ENCODE results near the gene MYDGF. TPM values are rescaled to one million over a fixed set of nuclear protein-coding genes. Genes with fewer than 3 reads are reported as not detected.

The MYDGF gene
- total and polyA plus RNA-seq, 9 of the 15 experiments (the other 6 are each of a cell fraction or from before 2014, with no cell fraction given) = 4.2 to 141 (median 82.1) TPM

GRCh38 chr19:4620675-4621074, 49.5 kb downstream of the MYDGF start (continued):
- TF ChIP-seq PURB (CRISPR knock-in tag; IDR thresholded peaks at IDR 0.05; ENCODE audit: low read depth) (no peak), RFX1 (IDR thresholded peaks at IDR 0.05) (peak; percentile 96), PRDM10 (IDR thresholded peaks at IDR 0.05; ENCODE audit: partially characterized antibody) (no peak)
- TF ChIP-seq, protein P1, sequence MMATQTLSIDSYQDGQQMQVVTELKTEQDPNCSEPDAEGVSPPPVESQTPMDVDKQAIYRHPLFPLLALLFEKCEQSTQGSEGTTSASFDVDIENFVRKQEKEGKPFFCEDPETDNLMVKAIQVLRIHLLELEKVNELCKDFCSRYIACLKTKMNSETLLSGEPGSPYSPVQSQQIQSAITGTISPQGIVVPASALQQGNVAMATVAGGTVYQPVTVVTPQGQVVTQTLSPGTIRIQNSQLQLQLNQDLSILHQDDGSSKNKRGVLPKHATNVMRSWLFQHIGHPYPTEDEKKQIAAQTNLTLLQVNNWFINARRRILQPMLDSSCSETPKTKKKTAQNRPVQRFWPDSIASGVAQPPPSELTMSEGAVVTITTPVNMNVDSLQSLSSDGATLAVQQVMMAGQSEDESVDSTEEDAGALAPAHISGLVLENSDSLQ (IDR thresholded peaks at IDR 0.05) = peak; percentile 64

GRCh38 chr19:4619668-4620294, 50.4 kb downstream of the MYDGF start:
- FAIRE-seq = no peak
- H3K4me1 ChIP-seq (replicated peaks in 1 of 2; ENCODE audit: control insufficient read depth in 2 of 2, insufficient read depth in 2 of 2, low read length in 2 of 2) = peaks cover 7 to 13% of the 10 kb centered on the region in 2 experiments; a peak in 4 of 5 replicates
- CTCF ChIA-PET (ENCODE audit: low intra/inter-chr PET ratio) = no interaction called here
- TF ChIP-seq ZBTB7A (IDR thresholded peaks at IDR 0.05; ENCODE audit: borderline replicate concordance, control insufficient read depth, low read depth, low read length) = peak; percentile 6; the same call in 1 of the 2 replicates
- no peak for TF ChIP-seq POLR3A (IDR thresholded peaks at IDR 0.05; ENCODE audit: borderline replicate concordance, extremely low read depth, insufficient read depth, insufficient read length)
- peak; percentile 74 for TF ChIP-seq RBM25 (IDR thresholded peaks at IDR 0.05; ENCODE audit: low read depth, low read length, severe bottlenecking)
- TF ChIP-seq, protein P2, sequence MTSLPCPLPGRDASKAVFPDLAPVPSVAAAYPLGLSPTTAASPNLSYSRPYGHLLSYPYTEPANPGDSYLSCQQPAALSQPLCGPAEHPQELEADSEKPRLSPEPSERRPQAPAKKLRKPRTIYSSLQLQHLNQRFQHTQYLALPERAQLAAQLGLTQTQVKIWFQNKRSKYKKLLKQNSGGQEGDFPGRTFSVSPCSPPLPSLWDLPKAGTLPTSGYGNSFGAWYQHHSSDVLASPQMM (CRISPR knock-in tag; IDR thresholded peaks at IDR 0.05) = no peak
- TF ChIP-seq ZFP36 (IDR thresholded peaks at IDR 0.05; ENCODE audit: low read depth, low read length, partially characterized antibody) = peak; percentile 85
- no peak for TF ChIP-seq HMG20A (CRISPR knock-in tag; conservative IDR thresholded peaks at IDR 0.05)
- no peak for TF ChIP-seq SAFB2 (IDR thresholded peaks at IDR 0.05; ENCODE audit: borderline replicate concordance, low read depth, low read length, severe bottlenecking)
- TF ChIP-seq KDM1A (IDR thresholded peaks at IDR 0.05) = peak; percentile 48 to 76; a peak in 3 of 4 replicates
- TF ChIP-seq, protein P3, sequence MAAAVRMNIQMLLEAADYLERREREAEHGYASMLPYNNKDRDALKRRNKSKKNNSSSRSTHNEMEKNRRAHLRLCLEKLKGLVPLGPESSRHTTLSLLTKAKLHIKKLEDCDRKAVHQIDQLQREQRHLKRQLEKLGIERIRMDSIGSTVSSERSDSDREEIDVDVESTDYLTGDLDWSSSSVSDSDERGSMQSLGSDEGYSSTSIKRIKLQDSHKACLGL (CRISPR knock-in tag; IDR thresholded peaks at IDR 0.05; ENCODE audit: borderline replicate concordance, poor library complexity, severe bottlenecking) = no peak

More at GRCh38 chr19:4619668-4620294, 50.4 kb downstream of the MYDGF start:
- in situ Hi-C loops (cut with MboI) = no loop called here
- no peak for DNase-seq (ENCODE audit: extremely low read depth in 1 of 4, low spot score in 3 of 4)
- WGBS (ENCODE audit: insufficient coverage, low coverage, missing lambda C conversion rate) = 28% methylated on average over 17 of the region's 17 CpGs
- Histone ChIP-seq H3K9me1 (ENCODE audit: control insufficient read depth, insufficient read depth, low read length) (no peaks in the 10 kb centered on the region), H2AFZ (ENCODE audit: low read depth, low read length) (no peak overlapping the region), H3K36me3 (ENCODE audit: control insufficient read depth, insufficient read depth, low read length) (no peaks in the 10 kb centered on the region), H3K27ac (ENCODE audit: extremely low read depth, low read depth, low read length) (no peak overlapping the region), H3K4me2 (ENCODE audit: insufficient read depth, low read length) (no peak overlapping the region), H3K9ac (ENCODE audit: insufficient read depth in 1 of 2, low read depth in 2 of 2, low read length in 2 of 2) (peak overlapping the region in 1 of 2 experiments; percentile 68; a peak in 1 of 4 replicates), H3K4me3 (no peak overlapping the region), H3K27me3 (ENCODE audit: control insufficient read depth in 2 of 2, insufficient read depth in 2 of 2, low read length in 2 of 2) (no peaks in the 10 kb centered on the region; a peak in 1 of 5 replicates), H3K9me3 (replicated peaks; ENCODE audit: control insufficient read depth, insufficient read depth, low read depth, low read length) (no peaks in the 10 kb centered on the region), H3K79me2 (ENCODE audit: control insufficient read depth, insufficient read depth, low read length) (no peaks in the 10 kb centered on the region), H4K20me1 (replicated peaks; ENCODE audit: control insufficient read depth, insufficient read depth, low read length) (no peaks in the 10 kb centered on the region)
- intact Hi-C loops (cut with micrococcal nuclease) = no loop called here
- no TSS peak for BruUV-seq (replicated peaks)
- no peak for ATAC-seq
- POLR2A ChIA-PET = interaction anchor here (0.5 to 2.1 kb wide), 2 partner anchors 10 to 82 kb away, joined by 4 to 6 read pairs; no protein-coding TSS in a partner anchor

All from K562 (cell line).